IMR-90 (cell line): ENCODE results near the gene PBRM1. TPM values are rescaled to one million over a fixed set of nuclear protein-coding genes. Genes with fewer than 3 reads are reported as not detected.

ENCODE experiments used
- ATAC-seq: fragments of 200-7000 bp; cut with Tn5 transposase; 2 replicates; pipeline ENCODE4 v1.9.1; 2020; ENCODE audit warnings: low read depth, mild to moderate bottlenecking, moderate library complexity
- BruUV-seq: library from RNA; stranded (reverse); fragments of 400-500 nt; replicated peaks from 2 replicates; lab custom pipeline; 2021; lab: Mats Ljungman, UMichigan
- CTCF ChIA-PET: fragments of 300-600 bp; formaldehyde crosslinking; extraction: SDS; loops from one replicate; lab custom pipeline; 2021; ENCODE audit warnings: antibody characterized with exemption; lab: Yijun Ruan, JAX
- POLR2A ChIA-PET: fragments of 300-600 bp; sonication (Branson Sonifier 250); formaldehyde crosslinking; loops from one replicate; lab custom pipeline; 2022; ENCODE audit warnings: antibody characterized with exemption; ENCODE audit not compliant: unreplicated experiment; lab: Charles Lee
- DNase-seq: peaks from one replicate; pipeline ENCODE4 v3.0.0; 2013
- H2AFZ ChIP-seq: replicated peaks from 2 replicates; pipeline ENCODE3; 2013; ENCODE audit warnings: low read length, mild to moderate bottlenecking; ENCODE audit not compliant: poor library complexity
- H2AK5ac ChIP-seq: 2 replicates; pipeline ENCODE4 v1.6.1; 2013; ENCODE audit warnings: low read depth, low read length, inconsistent platforms
- H2AK9ac ChIP-seq: replicated peaks from 2 replicates; pipeline ENCODE3; 2013; ENCODE audit warnings: mild to moderate bottlenecking, low read depth, low read length, moderate library complexity; ENCODE audit not compliant: poor library complexity
- H2BK120ac ChIP-seq: 2 replicates; pipeline ENCODE4 v1.6.1; 2013; ENCODE audit warnings: low read depth, low read length, inconsistent platforms
- H2BK15ac ChIP-seq: 3 replicates; pipeline ENCODE4 v1.6.1; 2013; ENCODE audit warnings: low read depth, low read length, inconsistent platforms
- H2BK20ac ChIP-seq: 2 replicates; pipeline ENCODE4 v1.6.1; 2013; ENCODE audit warnings: low read depth, mild to moderate bottlenecking, inconsistent platforms, low read length, moderate library complexity
- H2BK5ac ChIP-seq: 2 replicates; pipeline ENCODE4 v1.6.1; 2013; ENCODE audit warnings: mild to moderate bottlenecking, low read depth, low read length, inconsistent platforms; ENCODE audit not compliant: poor library complexity, severe bottlenecking
- H3K14ac ChIP-seq: replicated peaks from 2 replicates; pipeline ENCODE4 v1.6.1; 2013; ENCODE audit warnings: low read depth, low read length, inconsistent platforms
- H3K18ac ChIP-seq: 2 replicates; pipeline ENCODE4 v1.6.1; 2013; ENCODE audit warnings: low read depth, low read length, control low read depth
- H3K23ac ChIP-seq: 2 replicates; pipeline ENCODE4 v1.6.1; 2013; ENCODE audit warnings: low read depth, low read length, inconsistent platforms
- H3K27ac ChIP-seq: 2 replicates; pipeline ENCODE4 v1.5.1; 2013; ENCODE audit warnings: mild to moderate bottlenecking, control low read depth, low read length; ENCODE audit not compliant: insufficient read depth
- H3K27me3 ChIP-seq: 2 replicates; pipeline ENCODE4 v1.6.1; 2013; ENCODE audit warnings: low read length; ENCODE audit not compliant: control insufficient read depth, insufficient read depth
- H3K36me3 ChIP-seq: 2 replicates; pipeline ENCODE4 v1.6.1; 2013; ENCODE audit warnings: low read length, mixed read lengths; ENCODE audit not compliant: control insufficient read depth, insufficient read depth
- H3K4ac ChIP-seq: 2 replicates; pipeline ENCODE4 v1.6.1; 2013; ENCODE audit warnings: low read depth, low read length, inconsistent platforms
- H3K4me1 ChIP-seq: 2 replicates; pipeline ENCODE4 v1.6.1; 2013; ENCODE audit warnings: low read length, mixed read lengths; ENCODE audit not compliant: control insufficient read depth, insufficient read depth
- H3K4me2 ChIP-seq: 2 replicates; pipeline ENCODE4 v1.6.1; 2013; ENCODE audit warnings: low read depth, mild to moderate bottlenecking, control low read depth, low read length, moderate library complexity
- H3K4me3 ChIP-seq: 2 replicates; pipeline ENCODE4 v1.5.1; 2013; ENCODE audit warnings: low read depth, mild to moderate bottlenecking, control low read depth, low read length, moderate library complexity; ENCODE audit not compliant: insufficient read depth
- H3K56ac ChIP-seq: 2 replicates; pipeline ENCODE4 v1.6.1; 2013; ENCODE audit warnings: low read length, inconsistent platforms; ENCODE audit not compliant: insufficient read depth; ENCODE audit errors: extremely low read depth
- H3K79me1 ChIP-seq, 2 experiments: 2 replicates each; pipeline ENCODE4 v1.6.1; 2013; ENCODE audit warnings: low read length in 2 of 2, inconsistent platforms in 1 of 2, low read depth in 1 of 2
- H3K9ac ChIP-seq: 2 replicates; pipeline ENCODE4 v1.6.1; 2013; ENCODE audit warnings: low read depth, low read length, control low read depth
- H3K9me1 ChIP-seq: 2 replicates; pipeline ENCODE4 v1.6.1; 2013; ENCODE audit warnings: low read length, inconsistent platforms; ENCODE audit not compliant: insufficient read depth
- H3K9me3 ChIP-seq: 2 replicates; pipeline ENCODE4 v1.6.1; 2013; ENCODE audit warnings: low read length; ENCODE audit not compliant: control insufficient read depth, insufficient read depth
- H4K20me1 ChIP-seq: 2 replicates; pipeline ENCODE4 v1.6.1; 2013; ENCODE audit warnings: low read length, inconsistent platforms; ENCODE audit not compliant: insufficient read depth
- H4K5ac ChIP-seq: 2 replicates; pipeline ENCODE4 v1.6.1; 2013; ENCODE audit warnings: mild to moderate bottlenecking, low read depth, low read length, control low read depth
- H4K8ac ChIP-seq, 2 experiments: 2 replicates each; pipeline ENCODE4 v1.6.1; 2013; ENCODE audit warnings: low read depth in 2 of 2, low read length in 2 of 2, control low read depth in 1 of 2, inconsistent platforms in 1 of 2
- H4K91ac ChIP-seq: 2 replicates; pipeline ENCODE4 v1.6.1; 2013; ENCODE audit warnings: low read depth, low read length, inconsistent platforms; ENCODE audit not compliant: insufficient read depth
- BHLHE40 ChIP-seq: fragments of 150-350 bp; IDR thresholded peaks from 2 replicates; pipeline ENCODE4 v1.6.1; 2016; ENCODE audit warnings: mild to moderate bottlenecking, low read depth, low read length
- CHD1 ChIP-seq: IDR thresholded peaks from 2 replicates; pipeline ENCODE4 v1.6.1; 2012; ENCODE audit warnings: low read depth, low read length, improper control_type of control experiment
- ELK1 ChIP-seq: fragments of 150-350 bp; IDR thresholded peaks from 2 replicates; pipeline ENCODE4 v1.6.1; 2016; ENCODE audit warnings: low read depth, mild to moderate bottlenecking, low read length, moderate library complexity, borderline replicate concordance
- FOS ChIP-seq: fragments of 150-350 bp; IDR thresholded peaks from 2 replicates; pipeline ENCODE4 v1.6.1; 2016; ENCODE audit warnings: low read depth, low read length
- MAZ ChIP-seq: IDR thresholded peaks from 2 replicates; pipeline ENCODE4 v1.6.1; 2012; ENCODE audit warnings: low read depth, mild to moderate bottlenecking, low read length, improper control_type of control experiment, moderate library complexity, borderline replicate concordance
- NFE2L2 ChIP-seq: fragments of 150-350 bp; IDR thresholded peaks from 2 replicates; pipeline ENCODE4 v1.6.1; 2016; ENCODE audit warnings: low read depth, mild to moderate bottlenecking, low read length
- POLR2A ChIP-seq: IDR thresholded peaks from 2 replicates; pipeline ENCODE4 v1.6.1; 2012; ENCODE audit warnings: mild to moderate bottlenecking, low read depth, low read length
- RAD21 ChIP-seq: IDR thresholded peaks from 2 replicates; pipeline ENCODE4 v1.6.1; 2012; ENCODE audit warnings: low read length, improper control_type of control experiment
- RCOR1 ChIP-seq: IDR thresholded peaks from 2 replicates; pipeline ENCODE4 v1.6.1; 2012; ENCODE audit warnings: mild to moderate bottlenecking, low read length, improper control_type of control experiment; ENCODE audit not compliant: insufficient replicate concordance
- RFX5 ChIP-seq: IDR thresholded peaks from 2 replicates; pipeline ENCODE4 v1.8.0; 2012; ENCODE audit warnings: low read depth, mild to moderate bottlenecking, low read length, moderate library complexity
- SMC3 ChIP-seq: fragments of 150-350 bp; IDR thresholded peaks from 2 replicates; pipeline ENCODE4 v1.6.1; 2016; ENCODE audit warnings: low read depth, mild to moderate bottlenecking, antibody characterized with exemption, low read length, moderate library complexity
- WGBS, 2 experiments: methylation state at CpG; one replicate each; pipeline versions ENCODE4 v1.1.5 to v1.1.7; 2013; ENCODE audit warnings: missing lambda C conversion rate in 2 of 2; ENCODE audit not compliant: insufficient read length in 1 of 2; ENCODE audit errors: extremely low coverage in 2 of 2; 5-methylcytosine and 5-hydroxymethylcytosine counted together
- dilution Hi-C: fragments of 300-500 bp; cut with HindIII; formaldehyde crosslinking; loops from one replicate; pipeline ENCODE4 v1.14.3; 2018; ENCODE audit warnings: low sequenced_read_pairs; ENCODE audit not compliant: unreplicated experiment
- in situ Hi-C: fragments of 300-500 bp; cut with MboI; formaldehyde crosslinking; loops from 3 replicates; pipeline ENCODE4 v1.14.3; 2019; ENCODE audit warnings: low sequenced_read_pairs, inconsistent platforms, mixed read lengths
- intact Hi-C: fragments of 100-400 bp; cut with micrococcal nuclease; formaldehyde crosslinking; loops from 2 replicates; pipeline ENCODE4 v1.10.0; 2022
- polyA plus RNA-seq, 3 experiments: library from polyadenylated mRNA; depleted of rRNA; stranded (reverse); fragments of >200 nt; gene quantifications; 2 replicates each; pipeline ENCODE4 v1.2.3, GENCODE V29; 2012; ENCODE audit warnings: low replicate concordance in 1 of 3
- total RNA-seq: library from RNA; depleted of rRNA; stranded (reverse); fragments of >200 nt; gene quantifications from 2 replicates; pipeline ENCODE4 v1.2.3, GENCODE V29; 2012

The PBRM1 gene
- total and polyA plus RNA-seq, 2 of the 4 experiments (the other 2 are of a cell fraction) = 16.5 to 72.6 TPM

GRCh38 chr3:52513281-52513680 lies 172.4 kb downstream of the PBRM1 start:
- no peak overlapping the region for H2BK15ac ChIP-seq
- no peaks in the 10 kb centered on the region for H3K36me3 ChIP-seq
- no peak overlapping the region for H2AK9ac ChIP-seq
- H3K9me3 ChIP-seq = no peaks in the 10 kb centered on the region
- CTCF ChIA-PET = no interaction called here
- 100% methylated on average over 3 of the region's 7 CpGs; no CpG with 5 or more reads in 1 of the 2 experiments for WGBS, 2 experiments
- BruUV-seq = no TSS peak
- H3K9ac ChIP-seq = no peak overlapping the region
- DNase-seq (no peak), ATAC-seq (no peak)
- dilution Hi-C loops (no loop called here), in situ Hi-C loops (no loop called here), intact Hi-C loops (no loop called here)
- no peak overlapping the region for H2BK20ac ChIP-seq
- POLR2A ChIA-PET = no interaction called here
- H3K4me3 ChIP-seq = no peak overlapping the region
- H3K18ac ChIP-seq = no peak overlapping the region
- no peak overlapping the region for H2AK5ac ChIP-seq
- H4K20me1 ChIP-seq = no peaks in the 10 kb centered on the region; the same call in 1 of the 2 replicates
- peaks cover 56% of the 10 kb centered on the region for H3K27me3 ChIP-seq
- H3K79me1 ChIP-seq = no peaks in the 10 kb centered on the region
- H4K8ac ChIP-seq = no peak overlapping the region
- no peak overlapping the region for H3K56ac ChIP-seq
- H4K5ac ChIP-seq = no peak overlapping the region
- no peak overlapping the region for H2BK120ac ChIP-seq
- no peak overlapping the region for H3K4ac ChIP-seq
- no peak overlapping the region for H3K4me2 ChIP-seq
- no peaks in the 10 kb centered on the region for H3K9me1 ChIP-seq
- no peak overlapping the region for H3K27ac ChIP-seq
- TF ChIP-seq ELK1 (no peak), POLR2A (no peak), RCOR1 (no peak), NFE2L2 (no peak), CHD1 (no peak), SMC3 (no peak), RFX5 (no peak), BHLHE40 (no peak), FOS (no peak), RAD21 (no peak), MAZ (no peak)
- H2AFZ ChIP-seq = no peak overlapping the region
- no peak overlapping the region for H4K91ac ChIP-seq
- H3K4me1 ChIP-seq = no peaks in the 10 kb centered on the region
- no peak overlapping the region for H3K23ac ChIP-seq
- no peak overlapping the region for H2BK5ac ChIP-seq
- H3K14ac ChIP-seq = no peak overlapping the region
